Astrocyte (in vitro differentiated cells and primary cell): ENCODE measurements around the gene RHOG.

ENCODE experiments used
- CTCF ChIP-seq: IDR thresholded peaks from 2 replicates; pipeline ENCODE4 v1.5.1; 2011; ENCODE audit warnings: low read depth, mild to moderate bottlenecking, inconsistent platforms, low read length, moderate library complexity; ENCODE audit not compliant: insufficient read depth
- EZH2 ChIP-seq: IDR thresholded peaks from 2 replicates; pipeline ENCODE4 v1.6.1; 2012; ENCODE audit warnings: mild to moderate bottlenecking, low read length, inconsistent platforms; ENCODE audit not compliant: insufficient read depth

DNA sequence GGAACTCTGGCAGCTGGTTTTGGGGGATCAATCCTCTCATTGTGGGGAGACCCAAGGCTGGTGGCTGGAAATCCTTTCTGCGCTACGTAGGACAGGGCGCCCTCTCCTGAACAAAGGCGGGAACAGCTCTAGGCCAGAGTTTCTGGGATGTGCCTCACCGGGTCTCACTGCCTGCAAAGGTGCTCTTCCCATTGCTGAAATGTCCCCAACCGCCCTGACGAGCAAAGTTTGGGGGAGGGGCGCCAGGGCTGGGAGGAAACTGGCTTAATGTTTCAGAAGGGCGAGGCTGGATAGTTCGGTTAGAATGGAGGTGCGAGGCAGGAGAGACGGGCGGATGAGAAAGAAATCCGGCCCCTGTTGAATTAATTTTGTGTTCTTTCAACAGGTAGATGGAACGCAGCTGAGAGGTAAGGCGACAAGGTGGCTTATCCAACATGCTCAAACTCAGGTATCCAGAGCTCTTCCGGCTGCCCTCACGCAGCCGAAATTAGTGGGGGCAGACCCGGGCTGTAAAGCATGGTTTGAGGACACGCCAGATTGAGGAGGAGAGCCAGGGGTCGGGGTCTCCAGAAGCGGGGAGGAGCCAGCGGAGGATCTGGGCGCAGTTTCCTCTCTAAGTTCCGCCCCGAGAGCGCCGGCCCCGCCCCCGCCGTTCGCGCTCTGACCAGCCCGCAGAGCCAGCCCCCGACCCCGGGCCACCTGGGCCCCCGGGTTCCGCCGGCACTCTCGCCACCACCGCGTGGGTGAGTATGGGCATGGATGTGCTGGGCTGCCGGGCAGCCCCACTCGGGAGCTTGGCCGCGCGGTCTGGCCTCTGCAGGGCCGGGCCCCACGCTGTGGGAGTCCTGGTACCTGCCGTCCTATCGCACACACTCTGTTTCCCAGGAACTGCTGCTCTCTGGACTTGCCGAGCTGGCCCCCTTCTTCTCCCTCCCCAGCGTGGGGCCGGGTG, 32.6 kb downstream of the RHOG start, which contains the start of gene PGAP2:
- peak; percentile 47 for TF ChIP-seq CTCF
- TF ChIP-seq EZH2: no peak
